ENCODE measurements around the gene IGF2BP1.

Gene IGF2BP1

DNA sequence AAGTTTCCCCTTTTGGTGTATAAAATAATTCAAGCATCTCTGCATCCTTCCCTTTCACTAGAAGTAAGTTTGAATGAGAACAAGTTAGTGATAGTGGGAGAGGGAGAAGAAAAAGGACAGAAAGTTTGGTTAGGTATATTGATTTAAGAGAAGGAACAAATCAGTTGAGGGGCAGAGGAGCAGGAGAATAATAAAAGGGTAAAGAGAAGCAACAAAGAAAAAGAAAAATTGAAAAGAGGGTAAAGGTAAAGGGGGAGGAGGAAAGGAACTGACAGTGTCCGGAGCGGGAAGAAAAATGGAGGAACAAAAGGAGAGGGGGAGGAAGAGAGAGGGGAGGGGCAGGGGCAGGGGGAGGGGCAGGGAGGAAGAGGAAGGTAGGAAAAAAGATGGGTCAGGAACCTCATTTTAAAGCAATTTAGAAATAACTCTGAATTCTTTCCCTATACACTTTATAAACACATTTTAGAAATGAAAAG, 6.3 kb upstream of the IGF2BP1 start:
- Histone ChIP-seq H4K20me1 (ENCODE audit: insufficient read depth, low read length) (peaks cover 2% of the 10 kb centered on the region; the same call in 1 of the 2 replicates), H3K4me1 (ENCODE audit: low read length) (no peaks in the 10 kb centered on the region), H3K9ac (ENCODE audit: low read length) (no peak overlapping the region), H3K9me3 (replicated peaks; ENCODE audit: insufficient read depth, low read length) (no peaks in the 10 kb centered on the region), H3K36me3 (replicated peaks; ENCODE audit: insufficient read depth, low read length) (no peaks in the 10 kb centered on the region), H3K9me2 (replicated peaks; ENCODE audit: insufficient read depth, low read length) (no peaks in the 10 kb centered on the region), H3K4me3 (ENCODE audit: low read length) (no peak overlapping the region), H3K27me3 (replicated peaks; ENCODE audit: insufficient read depth, low read length) (peaks cover 91% of the 10 kb centered on the region), H3K4me2 (ENCODE audit: low read depth, low read length) (no peak overlapping the region), H3K79me2 (ENCODE audit: low read length) (no peaks in the 10 kb centered on the region), H3F3A (ENCODE audit: insufficient read depth, low read length) (no peaks in the 10 kb centered on the region; the same call in 1 of the 2 replicates), H2AFZ (ENCODE audit: low read length) (no peak overlapping the region), H3K27ac (ENCODE audit: low read length) (no peak overlapping the region)
- TF ChIP-seq EZH2phosphoT487 (IDR thresholded peaks at IDR 0.05; ENCODE audit: low read length) (no peak), CTCF (IDR thresholded peaks at IDR 0.05; ENCODE audit: low read length) (no peak), EZH2 (optimal IDR thresholded peaks at IDR 0.05; ENCODE audit: low read depth, low read length) (peak; percentile 5)
- no peak for DNase-seq

GRCh38 chr17:48992444-48992843, 4.7 kb upstream of the IGF2BP1 start:
- Histone ChIP-seq H2AFZ (ENCODE audit: low read length) (no peak overlapping the region), H3F3A (ENCODE audit: insufficient read depth, low read length) (no peaks in the 10 kb centered on the region; the same call in 1 of the 2 replicates), H4K20me1 (ENCODE audit: insufficient read depth, low read length) (peaks cover 2% of the 10 kb centered on the region; the same call in 1 of the 2 replicates), H3K27me3 (replicated peaks; ENCODE audit: insufficient read depth, low read length) (peaks cover 95% of the 10 kb centered on the region), H3K79me2 (ENCODE audit: low read length) (no peaks in the 10 kb centered on the region), H3K4me1 (ENCODE audit: low read length) (no peaks in the 10 kb centered on the region; the same call in 1 of the 2 replicates), H3K9ac (ENCODE audit: low read length) (no peak overlapping the region), H3K9me2 (replicated peaks; ENCODE audit: insufficient read depth, low read length) (no peaks in the 10 kb centered on the region), H3K4me2 (ENCODE audit: low read depth, low read length) (no peak overlapping the region), H3K27ac (ENCODE audit: low read length) (no peak overlapping the region), H3K4me3 (ENCODE audit: low read length) (no peak overlapping the region), H3K36me3 (replicated peaks; ENCODE audit: insufficient read depth, low read length) (no peaks in the 10 kb centered on the region), H3K9me3 (replicated peaks; ENCODE audit: insufficient read depth, low read length) (no peaks in the 10 kb centered on the region)
- TF ChIP-seq EZH2 (optimal IDR thresholded peaks at IDR 0.05; ENCODE audit: low read depth, low read length), result peak; percentile 24
- no peak for TF ChIP-seq CTCF (IDR thresholded peaks at IDR 0.05; ENCODE audit: low read length)
- DNase-seq, result no peak

- no peaks in the 10 kb centered on the region; the same call in 1 of the 2 replicates for H3K4me1 ChIP-seq (ENCODE audit: low read length)
- H3K4me3 ChIP-seq (ENCODE audit: low read length), result no peak overlapping the region
- no peaks in the 10 kb centered on the region; the same call in 1 of the 2 replicates for H3F3A ChIP-seq (ENCODE audit: insufficient read depth, low read length)
- no peaks in the 10 kb centered on the region for H3K36me3 ChIP-seq (replicated peaks; ENCODE audit: insufficient read depth, low read length)
- H3K27me3 ChIP-seq (replicated peaks; ENCODE audit: insufficient read depth, low read length), result peaks cover 95% of the 10 kb centered on the region
- DNase-seq, result no peak
- no peak overlapping the region for H2AFZ ChIP-seq (ENCODE audit: low read length)
- no peaks in the 10 kb centered on the region for H3K79me2 ChIP-seq (ENCODE audit: low read length)
- no peak overlapping the region for H3K4me2 ChIP-seq (ENCODE audit: low read depth, low read length)
- H3K9me3 ChIP-seq (replicated peaks; ENCODE audit: insufficient read depth, low read length), result no peaks in the 10 kb centered on the region
- no peak overlapping the region for H3K9ac ChIP-seq (ENCODE audit: low read length)
- peaks cover 2% of the 10 kb centered on the region; the same call in 1 of the 2 replicates for H4K20me1 ChIP-seq (ENCODE audit: insufficient read depth, low read length)
- no peaks in the 10 kb centered on the region for H3K9me2 ChIP-seq (replicated peaks; ENCODE audit: insufficient read depth, low read length)
- TF ChIP-seq EZH2phosphoT487 (IDR thresholded peaks at IDR 0.05; ENCODE audit: low read length) (no peak), CTCF (IDR thresholded peaks at IDR 0.05; ENCODE audit: low read length) (no peak), EZH2 (optimal IDR thresholded peaks at IDR 0.05; ENCODE audit: low read depth, low read length) (no peak)
- H3K27ac ChIP-seq (ENCODE audit: low read length), result no peak overlapping the region
These were observed 3.9 kb upstream of the IGF2BP1 start for GRCh38 chr17:48993305-48993704.
